Measurements from ENCODE around the gene COL9A2.
"Not testable (repeated sequence)": the region's sequence is repeated elsewhere in the genome, so short reads cannot be mapped to it uniquely, and the experiment has no call there.

COL9A2 gene

GRCh38 chr1:40316595-40317393 is at the start of gene COL9A2:
Gene COL9A2 (minus strand): TSS chr1:40317286. CDS start chr1:40317197, 89 bp downstream.
- DNase-seq (ENCODE audit: low spot score), result peak; percentile 42

GRCh38 chr1:40363721-40364120 is 46.6 kb upstream of the COL9A2 start:
- no peak for DNase-seq (ENCODE audit: low spot score)

GRCh38 chr1:40362699-40363098 is 45.6 kb upstream of the COL9A2 start:
- no peak for DNase-seq (ENCODE audit: low spot score)

GRCh38 chr1:40362199-40362598 is 45.1 kb upstream of the COL9A2 start:
- DNase-seq (ENCODE audit: low spot score), result no peak

- DNase-seq (ENCODE audit: low spot score), result no peak
Observed at GRCh38 chr1:40361637-40362036, 44.6 kb upstream of the COL9A2 start.

GRCh38 chr1:40361201-40361600 is 44.1 kb upstream of the COL9A2 start:
- DNase-seq (ENCODE audit: low spot score), result no peak

GRCh38 chr1:40360631-40361030 is 43.5 kb upstream of the COL9A2 start:
- DNase-seq (ENCODE audit: low spot score), result no peak

GRCh38 chr1:40357625-40358024 is 40.5 kb upstream of the COL9A2 start:
- no peak for DNase-seq (ENCODE audit: low spot score)

GRCh38 chr1:40353082-40353481 is 36.0 kb upstream of the COL9A2 start:
- no peak for DNase-seq (ENCODE audit: low spot score)

GRCh38 chr1:40352126-40352525 is 35.0 kb upstream of the COL9A2 start:
- DNase-seq (ENCODE audit: low spot score), result no peak

- DNase-seq (ENCODE audit: low spot score), result no peak
Observed at GRCh38 chr1:40351124-40351523, 34.0 kb upstream of the COL9A2 start.

GRCh38 chr1:40350391-40350790 is 33.3 kb upstream of the COL9A2 start:
- DNase-seq (ENCODE audit: low spot score), result no peak

GRCh38 chr1:40344597-40344996 is 27.5 kb upstream of the COL9A2 start:
- DNase-seq (ENCODE audit: low spot score), result no peak

GRCh38 chr1:40342381-40342717 is 25.3 kb upstream of the COL9A2 start:
- DNase-seq (ENCODE audit: low spot score), result not testable (repeated sequence)

GRCh38 chr1:40341491-40342380 is 24.6 kb upstream of the COL9A2 start:
- no peak for DNase-seq (ENCODE audit: low spot score)

GRCh38 chr1:40339420-40340323 is 22.6 kb upstream of the COL9A2 start:
- no peak for DNase-seq (ENCODE audit: low spot score)

- peak; percentile 80 for DNase-seq (ENCODE audit: low spot score)
Observed at GRCh38 chr1:40338745-40339419, 21.8 kb upstream of the COL9A2 start.

GRCh38 chr1:40337443-40337842 is 20.4 kb upstream of the COL9A2 start:
- no peak for DNase-seq (ENCODE audit: low spot score)

- DNase-seq (ENCODE audit: low spot score), result no peak
Observed at GRCh38 chr1:40332695-40333094, 15.6 kb upstream of the COL9A2 start.

GRCh38 chr1:40331403-40331802 is 14.3 kb upstream of the COL9A2 start:
- not testable (repeated sequence) for DNase-seq (ENCODE audit: low spot score)

GRCh38 chr1:40318970-40319621 is 2.0 kb upstream of the COL9A2 start:
- no peak for DNase-seq (ENCODE audit: low spot score)
